Measurements from ENCODE around the gene MAS1. TPM values are rescaled to one million over a fixed set of nuclear protein-coding genes. Genes with fewer than 3 reads are reported as not detected.
"Not testable (repeated sequence)": the region's sequence is repeated elsewhere in the genome, so short reads cannot be mapped to it uniquely, and the experiment has no call there.

Gene MAS1
- not detected for polyA plus RNA-seq (2013, experiment 1 of 4)
- polyA plus RNA-seq (2013, experiment 2 of 4): not detected
- polyA plus RNA-seq (2013, experiment 3 of 4): not detected
- not detected for polyA plus RNA-seq (2013, experiment 4 of 4)

DNA sequence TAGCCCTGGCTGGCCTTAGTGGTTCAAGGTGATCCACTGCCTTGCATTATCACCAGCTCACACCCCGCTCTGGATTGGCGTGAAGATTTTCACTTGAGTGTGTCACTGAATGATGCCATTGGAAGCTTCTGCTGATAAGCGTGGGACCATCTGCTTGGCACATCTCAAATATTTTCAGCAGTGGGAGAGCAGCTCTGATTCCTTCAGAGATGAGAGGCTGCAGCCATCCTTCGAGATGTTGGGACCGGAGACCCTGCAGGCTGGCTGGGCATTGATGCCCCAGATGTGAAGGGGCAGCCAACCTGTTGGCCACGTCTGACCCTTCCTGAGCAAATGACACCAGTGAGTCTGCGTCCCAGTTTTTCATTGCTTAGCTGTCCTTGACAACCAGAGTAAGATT, at the start of gene MAS1:
MAS1 (plus strand) TSS at position 197 of the 400 bp plus-strand sequence. CDS start 15,968 bp downstream, outside the sequence.
- 93 to 96% methylated on average over 7 of the region's 7 CpGs for WGBS, 2 experiments
- Histone ChIP-seq H3K4me3 (ENCODE audit: insufficient read depth, low read depth, low read length) (no peak within 1 kb of the TSS), H3K27ac (ENCODE audit: insufficient read depth, low read depth, low read length, poor library complexity, severe bottlenecking) (no peak within 1 kb of the TSS), H3K36me3 (ENCODE audit: control insufficient read depth, insufficient read depth, low read length) (no peaks in the 10 kb centered on the region), H3K4me1 (ENCODE audit: control insufficient read depth, insufficient read depth, low read length) (no peaks in the 10 kb centered on the region), H3K27me3 (ENCODE audit: control insufficient read depth, insufficient read depth, low read length, poor library complexity, severe bottlenecking) (no peaks in the 10 kb centered on the region), H3K9me3 (ENCODE audit: control insufficient read depth, low read length) (no peaks in the 10 kb centered on the region)

DNA sequence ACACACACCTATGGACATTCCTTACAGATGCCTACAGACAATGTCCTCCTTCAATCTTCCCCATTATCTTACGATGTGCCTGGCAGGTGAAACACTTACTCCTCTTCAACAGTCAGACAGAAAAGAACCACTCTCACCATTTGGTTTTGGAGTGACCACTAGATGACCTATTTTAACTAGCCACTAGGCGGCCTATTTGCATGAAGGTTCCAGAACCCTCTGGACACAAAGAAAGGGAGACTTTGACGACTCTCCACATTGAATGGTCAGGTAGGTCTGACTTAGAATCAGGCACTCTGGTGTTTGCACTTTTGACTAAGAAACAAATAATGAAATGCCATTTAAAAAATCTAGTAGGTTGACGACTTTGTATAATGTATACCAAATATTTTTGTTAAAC, 48.8 kb upstream of the MAS1 start:
- H3K4me3 ChIP-seq (ENCODE audit: insufficient read depth, low read depth, low read length): no peak overlapping the region
- H3K36me3 ChIP-seq (ENCODE audit: control insufficient read depth, insufficient read depth, low read length): no peaks in the 10 kb centered on the region
- 78 to 80% methylated on average over 3 of the region's 4 CpGs for WGBS, 2 experiments
- no peak overlapping the region for H3K27ac ChIP-seq (ENCODE audit: insufficient read depth, low read depth, low read length, poor library complexity, severe bottlenecking)
- H3K27me3 ChIP-seq (ENCODE audit: control insufficient read depth, insufficient read depth, low read length, poor library complexity, severe bottlenecking): no peaks in the 10 kb centered on the region
- H3K9me3 ChIP-seq (ENCODE audit: control insufficient read depth, low read length): no peaks in the 10 kb centered on the region
- no peaks in the 10 kb centered on the region for H3K4me1 ChIP-seq (ENCODE audit: control insufficient read depth, insufficient read depth, low read length)

GRCh38 chr6:159844737-159845645, 45.8 kb upstream of the MAS1 start:
- H3K27me3 ChIP-seq (ENCODE audit: control insufficient read depth, insufficient read depth, low read length, poor library complexity, severe bottlenecking): no peaks in the 10 kb centered on the region

GRCh38 chr6:159848552-159848951, 42.2 kb upstream of the MAS1 start:
- WGBS, 2 experiments: 92 to 93% methylated on average over 5 of the region's 5 CpGs
- not testable (repeated sequence) for H3K4me1 ChIP-seq (ENCODE audit: control insufficient read depth, insufficient read depth, low read length); H3K27me3 ChIP-seq (ENCODE audit: control insufficient read depth, insufficient read depth, low read length, poor library complexity, severe bottlenecking); H3K36me3 ChIP-seq (ENCODE audit: control insufficient read depth, insufficient read depth, low read length); H3K4me3 ChIP-seq (ENCODE audit: insufficient read depth, low read depth, low read length); H3K27ac ChIP-seq (ENCODE audit: insufficient read depth, low read depth, low read length, poor library complexity, severe bottlenecking); H3K9me3 ChIP-seq (ENCODE audit: control insufficient read depth, low read length)

More at GRCh38 chr6:159844737-159845645, 45.8 kb upstream of the MAS1 start:
- 80 to 86% methylated on average over 12 to 13 of the region's 13 CpGs for WGBS, 2 experiments
- Histone ChIP-seq H3K9me3 (ENCODE audit: control insufficient read depth, low read length) (no peaks in the 10 kb centered on the region), H3K4me3 (ENCODE audit: insufficient read depth, low read depth, low read length) (no peak overlapping the region), H3K27ac (ENCODE audit: insufficient read depth, low read depth, low read length, poor library complexity, severe bottlenecking) (no peak overlapping the region), H3K36me3 (ENCODE audit: control insufficient read depth, insufficient read depth, low read length) (no peaks in the 10 kb centered on the region), H3K4me1 (ENCODE audit: control insufficient read depth, insufficient read depth, low read length) (no peaks in the 10 kb centered on the region)

DNA sequence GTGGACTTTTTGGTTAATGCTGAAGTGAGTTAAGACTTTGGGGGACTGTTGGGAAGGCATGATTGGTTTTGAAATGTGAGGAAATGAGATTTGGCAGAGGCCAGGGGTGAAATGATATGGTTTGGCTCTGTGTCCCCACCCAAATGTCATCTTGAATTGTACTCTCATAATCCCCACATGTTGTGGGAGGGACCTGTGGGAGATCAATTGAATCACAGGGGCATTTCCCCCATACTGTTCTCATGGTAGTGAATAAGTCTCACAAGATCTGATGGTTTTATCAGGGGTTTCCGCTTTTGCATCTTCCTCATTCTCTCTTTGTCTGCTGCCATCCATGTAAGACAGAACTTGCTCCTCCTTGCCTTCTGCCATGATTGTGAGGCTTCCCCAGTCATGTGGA, 40.9 kb upstream of the MAS1 start:
- H3K27me3 ChIP-seq (ENCODE audit: control insufficient read depth, insufficient read depth, low read length, poor library complexity, severe bottlenecking): not testable (repeated sequence)

DNA sequence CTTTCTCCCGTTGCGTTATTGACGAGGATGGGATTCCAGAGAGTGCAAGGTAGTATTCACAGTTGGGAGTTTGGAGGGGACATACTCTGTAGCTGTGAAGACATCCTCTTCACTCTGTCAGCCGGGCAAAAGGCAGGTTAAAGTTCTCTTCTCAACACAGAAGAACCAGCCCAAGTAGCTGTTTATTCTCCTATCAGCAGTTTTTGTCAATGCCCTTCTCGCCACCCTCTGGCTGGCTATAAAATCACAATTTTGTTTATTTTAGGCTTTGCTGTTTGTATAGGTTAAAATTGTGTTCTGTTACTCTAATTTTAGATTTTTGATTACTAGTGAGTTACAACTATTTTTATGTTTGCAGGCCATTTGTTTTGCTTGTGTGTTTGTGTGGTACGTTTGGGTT, 37.9 kb upstream of the MAS1 start:
- Histone ChIP-seq H3K4me3 (ENCODE audit: insufficient read depth, low read depth, low read length) (no peak overlapping the region), H3K36me3 (ENCODE audit: control insufficient read depth, insufficient read depth, low read length) (no peaks in the 10 kb centered on the region), H3K4me1 (ENCODE audit: control insufficient read depth, insufficient read depth, low read length) (no peaks in the 10 kb centered on the region), H3K27me3 (ENCODE audit: control insufficient read depth, insufficient read depth, low read length, poor library complexity, severe bottlenecking) (no peaks in the 10 kb centered on the region), H3K9me3 (ENCODE audit: control insufficient read depth, low read length) (no peaks in the 10 kb centered on the region), H3K27ac (ENCODE audit: insufficient read depth, low read depth, low read length, poor library complexity, severe bottlenecking) (no peak overlapping the region)
- WGBS, 2 experiments: 78 to 86% methylated on average over 5 to 6 of the region's 6 CpGs

More for the DNA sequence above, 40.9 kb upstream of the MAS1 start:
- not testable (repeated sequence) for H3K4me1 ChIP-seq (ENCODE audit: control insufficient read depth, insufficient read depth, low read length); H3K36me3 ChIP-seq (ENCODE audit: control insufficient read depth, insufficient read depth, low read length); H3K9me3 ChIP-seq (ENCODE audit: control insufficient read depth, low read length); H3K27ac ChIP-seq (ENCODE audit: insufficient read depth, low read depth, low read length, poor library complexity, severe bottlenecking); H3K4me3 ChIP-seq (ENCODE audit: insufficient read depth, low read depth, low read length)
- 92 to 100% methylated on average over 1 of the region's 1 CpG for WGBS, 2 experiments

DNA sequence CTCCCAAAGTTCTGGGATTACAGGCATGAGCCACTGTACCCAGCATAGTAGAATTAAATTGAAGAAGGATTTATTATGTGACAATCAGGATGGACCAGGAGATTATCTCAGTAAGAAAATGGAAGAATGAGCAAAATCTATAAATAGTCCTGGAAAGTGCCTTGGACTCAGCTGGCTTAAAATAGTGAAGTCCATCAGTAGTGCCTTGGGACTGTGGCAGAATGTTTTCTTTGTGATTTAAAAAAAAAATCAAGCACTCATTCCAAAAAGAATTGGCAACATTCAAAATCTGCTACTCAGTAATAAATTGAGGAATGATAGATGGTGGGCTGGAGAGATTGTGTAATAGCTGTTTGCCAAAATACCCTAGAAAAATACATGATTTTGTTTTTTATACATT, 37.0 kb upstream of the MAS1 start:
- Histone ChIP-seq H3K4me1 (ENCODE audit: control insufficient read depth, insufficient read depth, low read length) (no peaks in the 10 kb centered on the region), H3K27ac (ENCODE audit: insufficient read depth, low read depth, low read length, poor library complexity, severe bottlenecking) (no peak overlapping the region), H3K36me3 (ENCODE audit: control insufficient read depth, insufficient read depth, low read length) (no peaks in the 10 kb centered on the region), H3K4me3 (ENCODE audit: insufficient read depth, low read depth, low read length) (no peak overlapping the region), H3K9me3 (ENCODE audit: control insufficient read depth, low read length) (no peaks in the 10 kb centered on the region), H3K27me3 (ENCODE audit: control insufficient read depth, insufficient read depth, low read length, poor library complexity, severe bottlenecking) (no peaks in the 10 kb centered on the region)

DNA sequence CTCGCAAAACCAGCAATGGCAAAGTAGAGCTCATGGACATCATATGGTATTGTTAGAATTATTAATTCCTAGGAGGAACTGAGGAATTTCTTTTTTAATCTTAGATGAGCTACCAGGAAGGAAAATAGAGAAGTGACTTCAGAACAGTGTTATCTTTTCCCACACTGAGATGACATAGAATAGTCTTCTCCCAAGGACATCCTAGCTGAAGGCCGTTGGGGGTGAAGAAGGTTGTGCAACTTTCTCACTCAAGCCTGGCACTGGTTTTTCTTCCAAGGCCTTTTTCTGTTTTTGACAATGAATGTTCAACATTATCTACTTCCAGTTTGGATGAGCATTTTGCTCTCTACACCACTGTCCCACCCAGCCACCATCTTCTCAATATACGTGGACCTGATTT, 35.8 kb upstream of the MAS1 start:
- H3K4me3 ChIP-seq (ENCODE audit: insufficient read depth, low read depth, low read length): no peak overlapping the region
- 95 to 100% methylated on average over 2 to 3 of the region's 3 CpGs for WGBS, 2 experiments

DNA sequence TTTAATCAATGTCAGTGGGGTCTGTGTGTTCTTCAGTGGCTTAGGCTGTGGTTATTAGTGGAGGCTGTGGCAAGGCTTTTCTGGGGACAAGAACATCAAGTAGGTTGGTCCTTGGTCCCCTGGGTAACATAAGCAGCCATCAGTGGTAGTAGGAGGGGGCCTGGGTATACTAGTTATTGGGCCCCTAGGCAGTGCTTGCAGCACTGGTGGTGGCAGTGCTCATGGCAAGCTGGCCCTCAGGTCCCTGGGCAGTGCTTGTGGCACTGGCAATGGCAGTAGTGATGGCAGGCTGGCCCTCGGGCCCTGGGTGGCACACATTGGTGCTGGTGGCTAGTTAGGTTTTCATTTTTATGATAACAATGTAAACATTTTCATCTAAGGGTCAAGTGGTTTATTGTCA, 32.5 kb upstream of the MAS1 start:
- Histone ChIP-seq H3K36me3 (ENCODE audit: control insufficient read depth, insufficient read depth, low read length) (no peaks in the 10 kb centered on the region), H3K27ac (ENCODE audit: insufficient read depth, low read depth, low read length, poor library complexity, severe bottlenecking) (no peak overlapping the region), H3K27me3 (ENCODE audit: control insufficient read depth, insufficient read depth, low read length, poor library complexity, severe bottlenecking) (no peaks in the 10 kb centered on the region), H3K4me3 (ENCODE audit: insufficient read depth, low read depth, low read length) (no peak overlapping the region), H3K9me3 (ENCODE audit: control insufficient read depth, low read length) (no peaks in the 10 kb centered on the region), H3K4me1 (ENCODE audit: control insufficient read depth, insufficient read depth, low read length) (no peaks in the 10 kb centered on the region)
- WGBS, 2 experiments: 85 to 89% methylated on average over 1 of the region's 1 CpG

More for the DNA sequence above, 35.8 kb upstream of the MAS1 start:
- H3K36me3 ChIP-seq (ENCODE audit: control insufficient read depth, insufficient read depth, low read length): no peaks in the 10 kb centered on the region
- no peaks in the 10 kb centered on the region for H3K4me1 ChIP-seq (ENCODE audit: control insufficient read depth, insufficient read depth, low read length)
- H3K27ac ChIP-seq (ENCODE audit: insufficient read depth, low read depth, low read length, poor library complexity, severe bottlenecking): no peak overlapping the region
- no peaks in the 10 kb centered on the region for H3K27me3 ChIP-seq (ENCODE audit: control insufficient read depth, insufficient read depth, low read length, poor library complexity, severe bottlenecking)
- no peaks in the 10 kb centered on the region for H3K9me3 ChIP-seq (ENCODE audit: control insufficient read depth, low read length)

- Histone ChIP-seq H3K9me3 (ENCODE audit: control insufficient read depth, low read length) (no peaks in the 10 kb centered on the region), H3K4me1 (ENCODE audit: control insufficient read depth, insufficient read depth, low read length) (no peaks in the 10 kb centered on the region), H3K4me3 (ENCODE audit: insufficient read depth, low read depth, low read length) (no peak overlapping the region), H3K27me3 (ENCODE audit: control insufficient read depth, insufficient read depth, low read length, poor library complexity, severe bottlenecking) (no peaks in the 10 kb centered on the region), H3K27ac (ENCODE audit: insufficient read depth, low read depth, low read length, poor library complexity, severe bottlenecking) (no peak overlapping the region), H3K36me3 (ENCODE audit: control insufficient read depth, insufficient read depth, low read length) (no peaks in the 10 kb centered on the region)
- WGBS, 2 experiments: 86 to 100% methylated on average over 1 of the region's 1 CpG
Measured at GRCh38 chr6:159860482-159860881, 30.3 kb upstream of the MAS1 start.

All from ectodermal cell (in vitro differentiated cells).